Activated T-helper 17 cell treated with anti-CD3 and anti-CD28 coated beads, Interleukin-2, amount 50 U/mL, for 72 hours (primary cell): ENCODE results near the gene CD79B. TPM values are rescaled to one million over a fixed set of nuclear protein-coding genes. Genes with fewer than 3 reads are reported as not detected.

Experiments
- ATAC-seq: fragments of 150-1000 bp; cut with Tn5 transposase; replicated peaks from 2 replicates; pipeline ENCODE4 v1.10.0; 2021; ENCODE audit warnings: mild to moderate bottlenecking, moderate library complexity
- H3K27ac Mint-ChIP-seq: one replicate; pipeline ENCODE4 v1.8.0; 2022; ENCODE audit warnings: mixed read lengths
- H3K27me3 Mint-ChIP-seq: one replicate; pipeline ENCODE4 v1.8.0; 2022; ENCODE audit warnings: mixed read lengths
- H3K36me3 Mint-ChIP-seq: one replicate; pipeline ENCODE4 v1.8.0; 2022; ENCODE audit warnings: low read depth, mild to moderate bottlenecking, mixed read lengths
- H3K4me1 Mint-ChIP-seq: one replicate; pipeline ENCODE4 v1.8.0; 2022; ENCODE audit warnings: mixed read lengths
- H3K4me3 Mint-ChIP-seq: one replicate; pipeline ENCODE4 v1.8.0; 2022; ENCODE audit warnings: mild to moderate bottlenecking, mixed read lengths
- H3K9me3 Mint-ChIP-seq: one replicate; pipeline ENCODE4 v1.8.0; 2022; ENCODE audit warnings: mixed read lengths
- total RNA-seq, 2 donors: library from RNA; stranded (reverse); gene quantifications; one replicate each; pipeline ENCODE4 v1.2.3, GENCODE V29; 2022

The CD79B gene
- total RNA-seq, 2 donors from 2014 or later: 29.3 to 41.4 TPM

DNA sequence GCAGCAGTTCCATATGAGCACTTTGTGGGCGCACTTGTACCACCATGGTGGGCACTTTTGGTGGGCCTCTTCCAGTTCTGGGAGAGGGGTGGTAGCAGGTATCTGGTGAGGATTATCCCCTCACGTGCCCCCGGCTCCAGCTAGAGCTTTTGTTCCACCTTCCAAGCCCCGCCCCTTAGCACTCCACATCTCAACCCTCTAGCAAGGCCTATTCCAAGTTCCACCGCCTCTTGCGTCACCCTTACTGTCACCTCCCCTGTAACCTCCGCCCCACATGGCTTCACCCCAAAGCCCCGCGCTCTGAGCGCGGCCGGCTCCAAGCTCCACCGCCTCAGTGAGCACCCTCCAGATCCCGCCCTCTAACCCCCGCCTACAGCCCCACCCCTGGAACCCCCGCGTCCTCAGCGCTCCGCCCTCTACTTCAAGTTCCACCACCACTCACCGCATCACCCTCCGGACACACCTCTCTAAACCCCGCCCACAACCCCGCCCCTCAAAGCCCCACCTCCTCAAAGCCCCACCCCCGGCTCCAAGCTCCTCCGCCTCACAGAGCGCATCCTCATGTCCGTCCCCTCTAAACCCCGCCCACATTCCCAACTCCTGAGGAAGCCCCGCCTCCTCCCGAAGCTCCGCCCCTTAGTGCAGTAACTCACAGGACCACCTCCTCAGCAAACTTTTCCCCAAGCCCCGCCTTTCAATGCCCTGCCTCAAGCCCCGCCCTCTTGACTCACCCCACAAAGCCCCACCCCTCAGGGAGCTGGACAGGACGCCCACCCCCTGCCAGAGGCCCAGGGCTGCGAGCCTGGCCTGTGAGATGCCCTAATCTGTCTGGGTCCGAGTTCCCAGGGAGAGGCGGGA lies 29.5 kb upstream of the CD79B start:
- H3K36me3 Mint-ChIP-seq: no peaks in the 10 kb centered on the region
- H3K4me3 Mint-ChIP-seq: no peak overlapping the region
- H3K27me3 Mint-ChIP-seq: no peaks in the 10 kb centered on the region
- H3K9me3 Mint-ChIP-seq: no peaks in the 10 kb centered on the region
- no peak overlapping the region for H3K27ac Mint-ChIP-seq
- peaks cover 7% of the 10 kb centered on the region for H3K4me1 Mint-ChIP-seq
- peak; percentile 56 for ATAC-seq

GRCh38 chr17:63960430-63960829 lies 28.3 kb upstream of the CD79B start:
- Mint-ChIP-seq H3K27ac (no peak overlapping the region), H3K4me3 (no peak overlapping the region), H3K4me1 (peaks cover 3% of the 10 kb centered on the region), H3K36me3 (no peaks in the 10 kb centered on the region), H3K27me3 (no peaks in the 10 kb centered on the region), H3K9me3 (no peaks in the 10 kb centered on the region)
- no peak for ATAC-seq

- H3K4me3 Mint-ChIP-seq: no peak overlapping the region
- peaks cover 3% of the 10 kb centered on the region for H3K4me1 Mint-ChIP-seq
- no peaks in the 10 kb centered on the region for H3K9me3 Mint-ChIP-seq
- no peaks in the 10 kb centered on the region for H3K27me3 Mint-ChIP-seq
- no peak overlapping the region for H3K27ac Mint-ChIP-seq
- H3K36me3 Mint-ChIP-seq: no peaks in the 10 kb centered on the region
- no peak for ATAC-seq
Observed at GRCh38 chr17:63960006-63960405, 27.9 kb upstream of the CD79B start.

GRCh38 chr17:63956296-63956920 lies 24.3 kb upstream of the CD79B start:
- Mint-ChIP-seq H3K27me3 (no peaks in the 10 kb centered on the region), H3K4me3 (no peak overlapping the region), H3K36me3 (no peaks in the 10 kb centered on the region), H3K27ac (peak overlapping the region; percentile 8), H3K9me3 (no peaks in the 10 kb centered on the region), H3K4me1 (peaks cover 12% of the 10 kb centered on the region)
- no peak for ATAC-seq

- H3K27me3 Mint-ChIP-seq: no peaks in the 10 kb centered on the region
- no peak overlapping the region for H3K27ac Mint-ChIP-seq
- H3K9me3 Mint-ChIP-seq: no peaks in the 10 kb centered on the region
- peaks cover 12% of the 10 kb centered on the region for H3K4me1 Mint-ChIP-seq
- no peaks in the 10 kb centered on the region for H3K36me3 Mint-ChIP-seq
- no peak for ATAC-seq
- H3K4me3 Mint-ChIP-seq: no peak overlapping the region
Observed at GRCh38 chr17:63955791-63956190, 23.7 kb upstream of the CD79B start.

DNA sequence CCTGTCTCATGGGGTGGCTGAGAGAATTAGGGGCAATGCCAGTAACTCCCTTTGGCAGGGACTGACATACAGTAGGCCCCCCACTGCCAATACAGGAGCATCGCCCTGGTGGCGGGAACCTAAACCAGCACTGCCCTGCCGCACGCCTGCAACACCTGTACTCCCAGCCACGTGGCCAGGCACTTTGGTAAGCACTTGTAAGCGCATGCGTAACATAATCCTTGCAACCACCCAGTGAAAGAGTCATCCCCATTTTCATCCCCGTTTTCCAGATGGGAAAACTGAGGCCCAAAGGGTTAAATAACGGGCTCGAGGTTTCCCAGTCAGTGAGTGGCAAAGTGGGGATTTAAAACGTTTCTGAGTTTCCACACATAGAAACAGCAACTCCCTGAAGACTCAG lies 23.1 kb upstream of the CD79B start:
- peaks cover 12% of the 10 kb centered on the region for H3K4me1 Mint-ChIP-seq
- no peaks in the 10 kb centered on the region for H3K27me3 Mint-ChIP-seq
- H3K27ac Mint-ChIP-seq: no peak overlapping the region
- peak overlapping the region; percentile 55 for H3K4me3 Mint-ChIP-seq
- H3K9me3 Mint-ChIP-seq: no peaks in the 10 kb centered on the region
- no peaks in the 10 kb centered on the region for H3K36me3 Mint-ChIP-seq
- no peak for ATAC-seq

DNA sequence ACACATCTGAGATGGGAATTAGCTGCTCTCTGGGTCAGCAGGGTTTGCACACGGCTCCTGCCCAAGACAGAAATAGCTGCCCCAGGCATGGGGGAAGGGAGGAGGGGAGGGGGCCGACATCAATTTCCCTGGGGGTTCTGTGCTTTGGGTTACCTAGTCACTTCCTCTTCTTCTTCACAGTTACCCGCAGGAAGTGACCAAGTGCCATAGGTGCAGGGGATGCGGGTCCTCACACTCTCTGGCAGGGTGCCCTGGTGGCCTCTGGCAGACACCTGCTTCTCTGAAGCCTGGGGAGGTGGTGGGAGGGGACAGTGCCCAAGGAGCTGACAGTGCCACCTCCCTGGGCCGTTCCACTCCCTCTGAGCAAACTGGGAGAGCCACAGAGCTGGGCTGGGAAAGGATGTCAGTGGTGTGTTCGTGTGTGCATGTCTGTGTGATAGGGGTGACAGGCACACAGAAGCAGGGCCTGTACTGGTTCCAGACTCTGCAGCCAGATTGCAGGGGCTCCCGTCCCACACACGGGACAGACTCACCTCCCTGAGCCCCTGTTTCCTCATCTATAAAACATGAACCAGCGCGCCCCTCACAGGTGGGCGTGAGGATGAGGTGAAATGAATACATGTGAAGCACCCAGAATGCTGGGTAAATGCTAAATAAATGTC lies 22.4 kb upstream of the CD79B start:
- Mint-ChIP-seq H3K9me3 (no peaks in the 10 kb centered on the region), H3K4me3 (peak overlapping the region; percentile 55), H3K36me3 (no peaks in the 10 kb centered on the region), H3K27me3 (no peaks in the 10 kb centered on the region), H3K4me1 (peaks cover 9% of the 10 kb centered on the region), H3K27ac (peak overlapping the region; percentile 76)
- ATAC-seq: peak; percentile 70

DNA sequence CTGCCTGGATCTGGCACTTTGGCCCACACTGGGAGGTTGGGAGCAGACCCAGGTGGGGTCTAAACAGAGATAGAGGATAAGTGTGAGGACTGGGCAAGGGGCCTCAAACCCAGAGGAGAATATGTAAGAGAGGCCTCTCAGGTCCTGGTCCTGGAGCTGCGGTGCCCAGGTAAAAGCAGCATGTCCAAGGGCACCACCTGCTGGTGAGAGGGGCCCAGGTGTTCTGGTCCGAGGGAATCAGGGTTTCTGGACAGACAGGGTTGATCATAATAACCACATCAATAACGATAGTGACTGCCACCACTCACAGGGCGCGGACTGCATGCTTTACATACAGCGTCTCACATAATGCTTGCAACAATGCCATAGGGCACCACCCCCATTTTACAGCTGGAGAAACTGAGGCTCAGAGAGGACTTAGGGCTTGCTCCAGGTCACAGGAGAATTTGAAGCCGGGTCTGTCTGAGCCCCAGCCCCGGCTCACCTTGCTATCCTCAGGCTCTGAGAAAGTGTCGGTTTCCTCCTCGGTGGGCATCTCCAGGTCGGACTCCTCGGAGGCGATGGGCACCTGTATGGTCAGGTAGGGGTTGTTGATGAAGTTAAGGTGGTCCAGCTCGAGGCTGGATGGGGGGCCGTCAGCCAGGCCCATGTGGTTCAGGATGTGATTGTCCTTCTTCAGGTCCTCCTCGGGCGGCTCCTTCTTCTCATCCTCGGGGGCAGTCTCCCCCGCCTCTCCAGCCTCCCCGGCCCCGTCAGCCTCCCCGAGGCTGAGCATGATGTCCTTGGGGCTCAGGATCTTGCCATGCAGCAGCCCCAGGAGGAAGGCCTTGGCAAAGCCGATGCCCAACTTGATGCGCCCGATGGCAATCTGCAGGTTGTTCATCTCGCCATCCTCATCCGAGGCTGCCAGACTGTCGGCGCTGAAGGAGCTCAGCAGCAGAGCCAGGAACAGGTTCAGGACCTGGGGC lies 19.1 kb upstream of the CD79B start:
- Mint-ChIP-seq H3K4me3 (no peak overlapping the region), H3K9me3 (no peaks in the 10 kb centered on the region), H3K27me3 (no peaks in the 10 kb centered on the region), H3K4me1 (peaks cover 15% of the 10 kb centered on the region), H3K36me3 (no peaks in the 10 kb centered on the region), H3K27ac (no peak overlapping the region)
- ATAC-seq: no peak

GRCh38 chr17:63949576-63950250 lies 17.6 kb upstream of the CD79B start:
- Mint-ChIP-seq H3K27me3 (no peaks in the 10 kb centered on the region), H3K27ac (no peak overlapping the region), H3K4me3 (no peak overlapping the region), H3K9me3 (no peaks in the 10 kb centered on the region), H3K36me3 (no peaks in the 10 kb centered on the region), H3K4me1 (peaks cover 15% of the 10 kb centered on the region)
- no peak for ATAC-seq

DNA sequence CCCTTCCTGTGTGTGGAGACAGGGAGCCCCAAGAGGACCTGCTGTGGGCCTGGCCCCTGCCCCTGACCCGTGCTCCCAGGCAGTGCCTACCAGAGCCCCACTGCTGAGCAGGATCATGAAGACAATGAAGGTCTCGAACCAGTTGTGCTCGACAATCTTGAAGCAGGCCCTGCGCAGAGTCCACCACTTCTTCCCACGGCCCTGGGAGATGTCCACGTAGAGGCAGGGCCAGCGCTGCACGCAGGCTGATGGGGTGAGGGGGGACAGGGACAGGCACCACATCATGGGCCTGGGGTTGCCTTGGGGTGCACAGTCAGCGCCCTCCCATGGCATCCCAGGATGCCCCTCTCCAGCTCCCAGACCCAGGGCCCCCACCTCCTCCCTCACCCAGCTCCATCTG lies 16.4 kb upstream of the CD79B start:
- H3K4me3 Mint-ChIP-seq: no peak overlapping the region
- no peaks in the 10 kb centered on the region for H3K36me3 Mint-ChIP-seq
- H3K9me3 Mint-ChIP-seq: no peaks in the 10 kb centered on the region
- no peak for ATAC-seq
- no peak overlapping the region for H3K27ac Mint-ChIP-seq
- peaks cover 7% of the 10 kb centered on the region for H3K4me1 Mint-ChIP-seq
- H3K27me3 Mint-ChIP-seq: no peaks in the 10 kb centered on the region

DNA sequence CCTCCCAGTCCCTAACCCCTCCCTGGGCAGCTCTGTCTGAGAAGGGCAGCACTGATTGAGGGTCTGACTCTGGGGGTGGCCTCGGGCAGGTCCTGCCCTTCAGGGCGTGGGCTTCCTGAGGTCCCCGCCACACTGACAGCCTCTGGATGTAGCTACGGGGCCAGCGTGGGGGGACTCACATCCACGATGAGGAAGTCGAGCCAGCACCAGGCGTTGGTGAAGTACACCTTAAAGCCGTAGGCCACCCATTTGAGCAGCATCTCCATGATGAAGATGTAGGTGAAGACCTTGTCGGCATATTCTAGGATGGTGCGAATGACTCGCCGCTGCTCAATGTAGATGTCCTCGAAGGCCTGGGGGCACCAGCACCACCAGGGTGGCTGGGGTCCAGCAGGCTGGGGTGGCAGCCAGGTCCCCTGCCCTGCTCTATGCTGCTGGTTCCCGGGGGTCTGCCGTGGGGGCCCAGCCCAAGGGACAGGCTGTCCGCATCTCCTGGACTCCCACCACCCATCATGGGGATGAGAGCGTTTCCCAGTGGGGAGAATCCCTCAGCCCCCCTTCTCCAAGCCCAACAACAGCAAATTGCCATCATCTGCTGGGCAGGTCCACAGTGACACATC lies 15.7 kb upstream of the CD79B start:
- H3K4me1 Mint-ChIP-seq: peaks cover 7% of the 10 kb centered on the region
- no peak for ATAC-seq
- no peaks in the 10 kb centered on the region for H3K27me3 Mint-ChIP-seq
- H3K4me3 Mint-ChIP-seq: no peak overlapping the region
- H3K27ac Mint-ChIP-seq: no peak overlapping the region
- no peaks in the 10 kb centered on the region for H3K9me3 Mint-ChIP-seq
- H3K36me3 Mint-ChIP-seq: no peaks in the 10 kb centered on the region

- Mint-ChIP-seq H3K27ac (peak overlapping the region; percentile 75), H3K36me3 (no peaks in the 10 kb centered on the region), H3K4me1 (peaks cover 7% of the 10 kb centered on the region), H3K9me3 (no peaks in the 10 kb centered on the region), H3K27me3 (no peaks in the 10 kb centered on the region), H3K4me3 (peak overlapping the region; percentile 75)
- ATAC-seq: peak; percentile 95
Observed at GRCh38 chr17:63946440-63947363, 14.6 kb upstream of the CD79B start.
